Measurements from ENCODE around the gene OGFOD3. TPM values are rescaled to one million over a fixed set of nuclear protein-coding genes. Genes with fewer than 3 reads are reported as not detected.

Gene OGFOD3
- total and polyA plus RNA-seq, 7 donors: 6.0 to 28.2 (median 19.3) TPM

- peaks cover 0 to 46% (median 7%) of the 10 kb centered on the region in 4 donors for H3K36me3 ChIP-seq
- 92 to 93% methylated on average over 15 of the region's 15 CpGs for WGBS, 2 donors
- H3K27ac ChIP-seq: peak overlapping the region in 1 of 4 donors; percentile 21
- no peak for DNase-seq
- no peak overlapping the region for H3K4me3 ChIP-seq
- no peak for TF ChIP-seq CTCF (IDR thresholded peaks at IDR 0.05)
- no peak for TF ChIP-seq EP300 (IDR thresholded peaks at IDR 0.05)
- TF ChIP-seq POLR2A (IDR thresholded peaks at IDR 0.05): no peak
- no peak for TF ChIP-seq POLR2AphosphoS5 (IDR thresholded peaks at IDR 0.05)
- intact Hi-C loops (cut with DNase I): no loop called here
- H3K27me3 ChIP-seq: no peaks in the 10 kb centered on the region
- H3K9me3 ChIP-seq: no peaks in the 10 kb centered on the region
- H3K4me1 ChIP-seq: peaks cover 0 to 26% (median 17%) of the 10 kb centered on the region in 4 donors
These were observed 27.7 kb upstream of the OGFOD3 start for GRCh38 chr17:82446124-82446523.

GRCh38 chr17:82445542-82445941 is 27.2 kb upstream of the OGFOD3 start:
- no peak for DNase-seq
- Histone ChIP-seq H3K36me3 (peaks cover 0 to 46% (median 7%) of the 10 kb centered on the region in 4 donors), H3K9me3 (no peaks in the 10 kb centered on the region), H3K4me1 (peaks cover 0 to 24% (median 16%) of the 10 kb centered on the region in 4 donors), H3K27me3 (no peaks in the 10 kb centered on the region), H3K4me3 (no peak overlapping the region), H3K27ac (peak overlapping the region in 1 of 4 donors; percentile 21)
- no peak for TF ChIP-seq POLR2A (IDR thresholded peaks at IDR 0.05)
- TF ChIP-seq EP300 (IDR thresholded peaks at IDR 0.05): no peak
- no peak for TF ChIP-seq POLR2AphosphoS5 (IDR thresholded peaks at IDR 0.05)
- no peak for TF ChIP-seq CTCF (IDR thresholded peaks at IDR 0.05)
- WGBS, 2 donors: 87 to 88% methylated on average over 13 of the region's 13 CpGs
- intact Hi-C loops (cut with DNase I): no loop called here

GRCh38 chr17:82444941-82445521 is 26.6 kb upstream of the OGFOD3 start:
- whole genome bisulfite sequencing, 2 donors: 74 to 79% methylated on average over 19 of the region's 19 CpGs
- peak overlapping the region in 1 of 4 donors; percentile 21 for H3K27ac ChIP-seq
- intact Hi-C loops (cut with DNase I): no loop called here
- H3K4me3 ChIP-seq: no peak overlapping the region
- H3K27me3 ChIP-seq: no peaks in the 10 kb centered on the region
- H3K9me3 ChIP-seq: no peaks in the 10 kb centered on the region
- H3K4me1 ChIP-seq: peaks cover 0 to 21% (median 14%) of the 10 kb centered on the region in 4 donors
- TF ChIP-seq EP300 (IDR thresholded peaks at IDR 0.05) (no peak), POLR2A (IDR thresholded peaks at IDR 0.05) (no peak), CTCF (IDR thresholded peaks at IDR 0.05) (no peak), POLR2AphosphoS5 (IDR thresholded peaks at IDR 0.05) (no peak)
- DNase-seq: no peak
- H3K36me3 ChIP-seq: peaks cover 0 to 46% (median 7%) of the 10 kb centered on the region in 4 donors

GRCh38 chr17:82444284-82444893 is 26.0 kb upstream of the OGFOD3 start:
- Histone ChIP-seq H3K9me3 (no peaks in the 10 kb centered on the region), H3K4me1 (peaks cover 0 to 16% (median 7%) of the 10 kb centered on the region in 4 donors), H3K27me3 (no peaks in the 10 kb centered on the region), H3K27ac (no peak overlapping the region), H3K4me3 (no peak overlapping the region), H3K36me3 (peaks cover 0 to 46% (median 7%) of the 10 kb centered on the region in 4 donors)
- DNase-seq: no peak
- no peak for TF ChIP-seq CTCF (IDR thresholded peaks at IDR 0.05)
- TF ChIP-seq POLR2A (IDR thresholded peaks at IDR 0.05): no peak
- TF ChIP-seq EP300 (IDR thresholded peaks at IDR 0.05): no peak
- TF ChIP-seq POLR2AphosphoS5 (IDR thresholded peaks at IDR 0.05): no peak
- intact Hi-C loops (cut with DNase I): no loop called here
- 92 to 94% methylated on average over 35 of the region's 35 CpGs for WGBS, 2 donors
